AG20443 (cell line): ENCODE measurements around the gene PGA4.
"Not testable (repeated sequence)": the region's sequence is repeated elsewhere in the genome, so short reads cannot be mapped to it uniquely, and the experiment has no call there.

Experiments
- DNase-seq: peaks from one replicate; pipeline ENCODE4 v3.0.0; 2012; ENCODE audit warnings: low spot score, mixed read lengths

Gene PGA4

DNA sequence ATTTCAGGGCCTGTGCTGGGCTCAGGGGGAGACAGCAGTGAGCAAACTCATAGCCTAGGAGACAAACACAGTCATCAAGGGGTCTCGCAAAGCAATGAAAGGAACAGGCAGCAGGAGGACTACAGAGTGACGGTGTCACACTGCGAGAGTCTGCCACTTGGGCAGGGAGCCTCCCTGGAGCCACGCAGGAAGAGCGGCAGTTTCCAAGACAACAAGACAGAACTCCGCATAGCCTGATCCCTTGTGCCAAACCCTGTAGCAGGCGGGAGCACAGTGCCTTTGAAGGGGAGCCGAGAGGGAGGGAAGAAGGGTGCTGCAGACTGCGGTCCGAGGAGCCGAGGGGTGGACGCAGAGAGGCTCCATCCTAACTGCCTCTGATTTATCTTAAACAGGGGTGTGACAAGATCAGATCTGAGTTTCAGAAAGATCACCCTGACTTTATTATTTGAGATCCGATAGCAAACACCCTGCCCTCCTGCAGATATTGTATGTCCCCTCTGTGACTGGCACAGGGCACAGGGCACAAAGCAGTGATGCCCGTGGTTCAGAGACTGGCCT, 17.6 kb upstream of the PGA4 start:
- not testable (repeated sequence) for DNase-seq

GRCh38 chr11:61207636-61208310, 14.4 kb upstream of the PGA4 start:
- DNase-seq = not testable (repeated sequence)

- DNase-seq = not testable (repeated sequence)
Measured at GRCh38 chr11:61210629-61211028, 11.5 kb upstream of the PGA4 start.

DNA sequence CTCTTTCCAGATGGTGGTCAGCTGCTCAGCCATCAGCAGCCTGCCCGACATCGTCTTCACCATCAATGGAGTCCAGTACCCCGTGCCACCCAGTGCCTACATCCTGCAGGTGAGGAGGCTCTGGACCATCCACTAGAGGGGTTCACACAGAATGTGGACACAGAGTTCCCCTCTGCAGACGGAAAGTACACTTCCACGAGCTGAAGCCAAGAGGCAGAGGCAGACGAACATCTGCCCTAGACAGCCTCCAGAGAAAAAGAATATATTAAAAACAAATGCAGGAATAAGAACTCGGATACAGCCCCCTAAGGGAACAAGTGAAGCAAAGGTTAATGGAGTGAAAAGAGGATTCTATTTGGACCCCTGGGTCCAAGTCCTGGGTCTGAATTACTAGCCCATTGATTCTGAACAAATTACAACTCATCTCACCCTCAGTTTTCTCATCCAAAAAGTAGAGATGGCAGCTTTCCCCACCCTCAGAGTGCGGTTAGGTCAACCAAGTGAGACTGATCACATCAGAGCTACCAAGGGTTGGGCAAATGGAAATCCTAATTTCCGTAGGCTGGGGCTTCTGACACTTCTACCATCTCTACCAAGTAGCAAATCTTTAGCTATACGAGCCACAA, 10.7 kb upstream of the PGA4 start:
- not testable (repeated sequence) for DNase-seq

- not testable (repeated sequence) for DNase-seq
Measured at GRCh38 chr11:61212202-61212601, 9.9 kb upstream of the PGA4 start.

DNA sequence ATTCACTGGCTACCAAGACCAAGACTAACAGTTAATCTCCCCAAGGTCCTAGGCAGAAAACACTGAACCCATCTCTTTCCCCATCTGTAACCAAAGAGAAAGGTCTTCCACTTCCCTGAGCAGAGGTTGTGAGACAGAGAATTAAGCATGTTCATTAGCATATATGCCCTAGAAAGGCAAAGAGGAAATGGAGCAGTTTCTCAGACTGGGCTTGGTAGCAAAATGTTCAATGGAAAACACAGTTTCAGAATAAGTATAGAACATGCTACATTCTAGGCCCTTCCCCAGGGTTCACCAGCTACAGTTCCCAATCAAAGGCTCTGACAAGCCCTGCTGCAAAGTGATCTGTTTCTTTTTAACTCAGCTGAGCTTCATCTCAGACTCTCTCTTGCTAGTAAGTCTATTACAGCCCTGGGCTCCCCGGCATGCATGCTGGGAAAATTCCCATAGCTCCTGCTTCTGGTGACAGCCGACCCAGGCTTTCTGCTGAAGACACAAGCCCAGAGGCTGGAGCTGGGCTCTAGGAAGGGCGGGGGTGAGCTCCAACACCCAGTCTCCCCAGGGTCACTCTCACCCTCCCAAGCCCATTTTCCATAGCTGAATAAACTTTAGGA, 8.3 kb upstream of the PGA4 start:
- DNase-seq = not testable (repeated sequence)

DNA sequence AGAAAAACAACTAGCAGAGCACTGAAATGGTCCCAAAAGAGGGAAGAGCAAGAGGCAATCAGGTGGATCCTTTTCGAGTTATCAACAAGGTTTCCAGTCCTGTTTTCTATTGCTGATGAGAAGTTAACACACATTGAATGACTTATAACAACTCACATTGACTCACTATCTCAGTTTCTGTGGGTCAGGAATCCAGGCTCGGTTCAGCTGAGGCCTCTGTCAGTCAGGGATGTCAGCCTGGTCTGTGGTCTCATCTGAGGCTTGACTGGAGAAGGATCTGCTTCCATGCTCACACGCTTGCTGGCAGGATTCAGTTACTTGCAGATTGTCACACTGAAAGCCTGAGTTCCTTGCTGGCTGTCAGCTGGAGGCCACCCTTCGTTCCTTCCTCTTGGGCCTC, 3.8 kb upstream of the PGA4 start:
- not testable (repeated sequence) for DNase-seq

DNA sequence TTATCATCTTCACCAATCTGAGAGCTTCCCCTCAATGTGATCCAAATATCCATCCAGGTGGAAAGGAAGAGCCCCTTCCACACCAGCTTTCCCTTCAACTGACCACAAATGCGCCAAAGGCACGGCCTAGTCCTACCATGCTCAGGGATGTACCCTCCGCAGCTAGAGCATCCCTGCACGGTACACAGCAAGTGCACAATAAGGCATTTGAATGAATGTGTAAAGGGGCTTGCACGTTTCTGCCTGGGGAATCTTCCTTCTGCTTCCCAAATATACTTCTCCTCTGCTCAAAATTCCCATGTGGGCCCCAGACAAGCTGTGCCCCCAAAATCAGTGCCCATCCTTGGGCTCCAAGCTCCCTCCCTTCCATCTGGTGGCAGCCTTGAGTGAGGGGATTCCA, 3.1 kb upstream of the PGA4 start:
- not testable (repeated sequence) for DNase-seq

DNA sequence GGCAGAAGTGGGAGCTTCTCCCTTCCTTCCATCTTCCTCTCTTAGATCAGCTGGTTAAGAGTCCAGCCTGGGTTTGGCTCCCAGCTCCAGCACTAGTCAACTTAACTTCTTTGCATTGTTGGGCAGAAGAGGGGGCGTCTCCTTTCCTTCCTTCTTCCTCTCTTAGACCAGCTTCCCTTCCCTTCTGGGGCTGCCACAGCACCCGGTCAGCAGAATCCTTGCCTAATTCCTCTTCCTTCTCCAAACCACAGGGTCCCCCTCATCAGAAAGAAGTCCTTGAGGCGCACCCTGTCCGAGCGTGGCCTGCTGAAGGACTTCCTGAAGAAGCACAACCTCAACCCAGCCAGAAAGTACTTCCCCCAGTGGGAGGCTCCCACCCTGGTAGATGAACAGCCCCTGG, 545 bp downstream of the PGA4 start:
- DNase-seq = not testable (repeated sequence)

- not testable (repeated sequence) for DNase-seq
Measured at GRCh38 chr11:61226457-61227137, 4.5 kb downstream of the PGA4 start.

GRCh38 chr11:61229458-61229857, 7.3 kb downstream of the PGA4 start:
- DNase-seq = not testable (repeated sequence)

GRCh38 chr11:61231033-61231432, 8.9 kb downstream of the PGA4 start:
- not testable (repeated sequence) for DNase-seq

GRCh38 chr11:61231585-61231984, 9.4 kb downstream of the PGA4 start:
- DNase-seq = not testable (repeated sequence)

DNA sequence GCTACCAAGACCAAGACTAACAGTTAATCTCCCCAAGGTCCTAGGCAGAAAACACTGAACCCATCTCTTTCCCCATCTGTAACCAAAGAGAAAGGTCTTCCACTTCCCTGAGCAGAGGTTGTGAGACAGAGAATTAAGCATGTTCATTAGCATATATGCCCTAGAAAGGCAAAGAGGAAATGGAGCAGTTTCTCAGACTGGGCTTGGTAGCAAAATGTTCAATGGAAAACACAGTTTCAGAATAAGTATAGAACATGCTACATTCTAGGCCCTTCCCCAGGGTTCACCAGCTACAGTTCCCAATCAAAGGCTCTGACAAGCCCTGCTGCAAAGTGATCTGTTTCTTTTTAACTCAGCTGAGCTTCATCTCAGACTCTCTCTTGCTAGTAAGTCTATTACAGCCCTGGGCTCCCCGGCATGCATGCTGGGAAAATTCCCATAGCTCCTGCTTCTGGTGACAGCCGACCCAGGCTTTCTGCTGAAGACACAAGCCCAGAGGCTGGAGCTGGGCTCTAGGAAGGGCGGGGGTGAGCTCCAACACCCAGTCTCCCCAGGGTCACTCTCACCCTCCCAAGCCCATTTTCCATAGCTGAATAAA, 10.5 kb downstream of the PGA4 start:
- not testable (repeated sequence) for DNase-seq

- not testable (repeated sequence) for DNase-seq
Measured at GRCh38 chr11:61237130-61237529, 15.0 kb downstream of the PGA4 start.

DNA sequence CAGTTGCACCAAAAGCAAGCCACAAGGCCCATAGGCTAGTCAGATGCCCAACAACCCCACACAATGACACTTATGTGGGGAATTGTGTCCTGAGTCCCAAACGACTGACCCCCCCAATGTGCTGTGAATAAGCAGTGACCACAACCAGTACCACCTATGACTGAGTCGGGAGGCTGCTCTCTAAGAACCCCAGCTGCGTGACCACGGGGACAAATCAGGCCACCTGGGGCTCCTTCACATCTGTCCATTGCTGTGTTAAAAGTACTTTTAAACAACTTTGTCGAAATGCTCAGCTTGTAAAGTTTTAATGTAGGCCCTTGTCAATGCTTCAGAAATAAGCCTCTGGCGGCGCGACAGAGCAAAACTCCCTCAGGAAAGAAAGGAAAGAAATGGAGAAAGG, 18.1 kb downstream of the PGA4 start:
- not testable (repeated sequence) for DNase-seq

- not testable (repeated sequence) for DNase-seq
Measured at GRCh38 chr11:61240875-61241274, 18.7 kb downstream of the PGA4 start, which contains the start of gene PGA5. PGA5 (plus strand) TSS chr11:61241175; CDS start chr11:61241227, 52 bp downstream.

DNA sequence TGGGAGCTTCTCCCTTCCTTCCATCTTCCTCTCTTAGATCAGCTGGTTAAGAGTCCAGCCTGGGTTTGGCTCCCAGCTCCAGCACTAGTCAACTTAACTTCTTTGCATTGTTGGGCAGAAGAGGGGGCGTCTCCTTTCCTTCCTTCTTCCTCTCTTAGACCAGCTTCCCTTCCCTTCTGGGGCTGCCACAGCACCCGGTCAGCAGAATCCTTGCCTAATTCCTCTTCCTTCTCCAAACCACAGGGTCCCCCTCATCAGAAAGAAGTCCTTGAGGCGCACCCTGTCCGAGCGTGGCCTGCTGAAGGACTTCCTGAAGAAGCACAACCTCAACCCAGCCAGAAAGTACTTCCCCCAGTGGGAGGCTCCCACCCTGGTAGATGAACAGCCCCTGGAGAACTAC, 19.4 kb downstream of the PGA4 start:
- not testable (repeated sequence) for DNase-seq

DNA sequence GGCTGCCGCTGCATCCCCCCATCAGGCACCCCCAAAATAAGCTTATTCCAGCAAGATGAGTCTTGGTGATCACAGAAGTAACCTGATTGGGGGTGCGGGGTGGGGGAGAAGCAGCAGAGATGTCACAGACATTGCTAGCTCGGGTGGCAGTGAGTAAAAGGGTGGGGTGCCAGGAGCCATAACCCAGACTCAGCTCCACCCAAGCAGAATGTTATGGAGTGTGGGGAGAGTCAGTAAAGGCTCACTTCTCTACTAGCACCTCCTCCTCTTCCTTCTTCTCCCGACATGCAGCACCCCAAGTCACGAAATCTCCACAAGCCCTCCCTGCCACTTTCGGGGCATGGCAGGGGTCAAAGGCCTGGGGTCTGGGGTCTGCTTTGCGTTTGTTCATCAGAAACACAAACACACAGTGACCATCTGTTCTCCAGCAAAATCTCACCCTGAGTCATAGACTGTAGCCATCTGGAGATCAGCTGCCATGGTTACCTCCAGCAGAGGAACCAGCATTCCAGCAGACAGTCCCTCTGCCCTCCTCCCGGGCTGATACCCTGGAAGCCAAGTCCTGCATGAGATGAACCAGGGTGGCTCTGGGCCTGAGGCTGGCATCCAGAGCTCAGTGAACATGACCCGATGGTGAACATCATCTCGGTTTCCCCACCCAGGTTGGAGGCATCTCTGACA, 23.3 kb downstream of the PGA4 start:
- not testable (repeated sequence) for DNase-seq

DNA sequence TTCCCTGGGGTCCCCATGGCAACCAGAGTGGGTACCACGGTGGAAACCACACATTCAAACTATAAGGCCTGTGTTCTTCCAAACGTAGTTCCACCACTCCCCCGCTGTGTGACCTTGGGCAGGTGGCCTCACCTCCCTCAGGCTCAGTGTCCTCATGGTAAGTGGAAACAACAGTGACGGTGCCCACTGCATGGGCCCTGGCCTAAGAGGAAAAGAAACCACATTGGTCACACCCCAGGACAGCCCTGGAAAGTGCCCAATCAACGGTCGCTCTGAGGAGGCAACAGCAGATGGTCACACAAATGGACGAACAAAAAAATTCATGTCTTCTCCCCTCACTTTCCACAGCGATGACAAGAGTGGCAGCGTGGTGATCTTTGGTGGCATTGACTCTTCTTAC, 25.9 kb downstream of the PGA4 start:
- not testable (repeated sequence) for DNase-seq

GRCh38 chr11:61249201-61249600, 27.1 kb downstream of the PGA4 start:
- not testable (repeated sequence) for DNase-seq
